Psoas muscle (tissue), 8 donors: ENCODE data around the gene INTS6. TPM values are rescaled to one million over a fixed set of nuclear protein-coding genes. Genes with fewer than 3 reads are reported as not detected.

Experiments
- ATAC-seq, 4 donors: fragments of 200-7000 bp; cut with Tn5 transposase; one replicate each; pipeline ENCODE4 v1.9.1; 2020; ENCODE audit warnings: moderate library complexity in 3 of 4, mild to moderate bottlenecking in 2 of 4
- DNase-seq, 2 donors: peaks; one replicate each; pipeline ENCODE4 v3.0.0-alpha.2; 2020
- H3K27ac ChIP-seq: fragments of 200-600 bp; one replicate; pipeline ENCODE4 v1.8.0; 2022
- H3K27me3 ChIP-seq, 3 donors: fragments of 200-600 bp in 1 of 3; one replicate each; pipeline versions ENCODE4 v1.6.1 to v1.8.0; 2013 to 2022; ENCODE audit warnings: low read length in 2 of 3, mild to moderate bottlenecking in 2 of 3, moderate library complexity in 1 of 3; ENCODE audit not compliant: insufficient read depth in 3 of 3
- H3K36me3 ChIP-seq, 2 donors: fragments of 200-600 bp in 1 of 2; one replicate each; pipeline versions ENCODE4 v1.6.1 to v1.8.0; 2013 to 2022; ENCODE audit warnings: low read depth in 1 of 2, mild to moderate bottlenecking in 1 of 2, moderate library complexity in 1 of 2; ENCODE audit not compliant: insufficient read depth in 1 of 2
- H3K4me1 ChIP-seq: fragments of 200-600 bp; one replicate; pipeline ENCODE4 v1.8.0; 2022
- H3K4me3 ChIP-seq: fragments of 200-600 bp; one replicate; pipeline ENCODE4 v1.8.0; 2022; ENCODE audit warnings: mild to moderate bottlenecking
- H3K9me3 ChIP-seq: fragments of 200-600 bp; one replicate; pipeline ENCODE4 v1.8.0; 2022
- WGBS, 3 donors: extraction: QIAGEN DNeasy Blood & Tissue Kit; methylation state at CpG; one replicate each; pipeline versions ENCODE4 v1.1.6 to v1.1.7; 2013; 5-methylcytosine and 5-hydroxymethylcytosine counted together
- intact Hi-C, 2 donors: fragments of 100-400 bp; cut with DNase I; formaldehyde crosslinking; loops; one replicate each; pipeline versions ENCODE4 v1.11.0 to v1.14.2; 2022
- polyA plus RNA-seq, 3 donors: library from polyadenylated mRNA; stranded (reverse); fragments of 200-250 nt; gene quantifications; one replicate each; pipeline ENCODE4 v1.2.3, GENCODE V29; 2013
- total RNA-seq, 4 donors: library from RNA; stranded (reverse); fragmentation: NEBNext Ultra II Directional in 2 of 4; extraction: Animal tissue kit (Norgen Biotek cat#: 25700) in 2 of 4; gene quantifications; one replicate each; pipeline versions ENCODE4 v1.2.1 to v1.2.4, GENCODE V29; 2021 to 2023
- TF ChIP-seq, protein P1 (sequence below): fragments of 200-600 bp; IDR thresholded peaks from one replicate; pipeline ENCODE4 v1.8.0; 2022; ENCODE audit warnings: antibody characterized with exemption
- donor health status: healthy with polysubstance abuse.
- donor health status: DM: no; HTN: no; CAD: no; lungs with moderate emphysema.
- donor health status: Bipolar disorder and iron deficiency.
- donor health status: healthy.
- donor health status: DM: yes; HTN: yes; CAD: no.
- donor health status: DM: no; HTN: no; CAD: no.
- donor health status: DM: no; HTN: no; CAD: no.
- donor health status: DM: yes; HTN: yes; CAD: no.

The INTS6 gene
- total and polyA plus RNA-seq, 7 donors = 6.4 to 19.2 (median 14.4) TPM

DNA sequence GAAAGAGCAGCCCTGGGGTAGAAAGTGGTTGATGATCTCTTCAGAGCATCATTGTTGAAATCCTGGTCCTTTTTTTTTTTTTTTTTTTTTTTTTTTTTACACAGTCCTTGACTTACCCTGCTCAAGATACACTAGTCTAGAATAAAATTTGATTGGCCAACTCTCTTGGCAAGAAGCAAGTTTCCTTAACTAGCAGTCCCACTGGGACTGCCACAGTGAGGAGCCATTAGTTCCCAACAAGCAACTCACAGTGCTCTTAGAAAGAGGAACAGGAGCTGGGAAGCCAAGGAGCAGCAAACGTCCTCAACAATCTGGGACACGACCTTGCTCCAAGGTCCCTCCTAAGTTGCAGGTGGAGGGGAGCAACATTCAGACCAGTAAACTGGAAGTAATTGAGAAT lies 47.9 kb upstream of the INTS6 start:
- H3K9me3 ChIP-seq = no peaks in the 10 kb centered on the region
- no peak for ATAC-seq
- 25 to 56% (median 44%) methylated on average over 2 of the region's 2 CpGs for WGBS, 3 donors

DNA sequence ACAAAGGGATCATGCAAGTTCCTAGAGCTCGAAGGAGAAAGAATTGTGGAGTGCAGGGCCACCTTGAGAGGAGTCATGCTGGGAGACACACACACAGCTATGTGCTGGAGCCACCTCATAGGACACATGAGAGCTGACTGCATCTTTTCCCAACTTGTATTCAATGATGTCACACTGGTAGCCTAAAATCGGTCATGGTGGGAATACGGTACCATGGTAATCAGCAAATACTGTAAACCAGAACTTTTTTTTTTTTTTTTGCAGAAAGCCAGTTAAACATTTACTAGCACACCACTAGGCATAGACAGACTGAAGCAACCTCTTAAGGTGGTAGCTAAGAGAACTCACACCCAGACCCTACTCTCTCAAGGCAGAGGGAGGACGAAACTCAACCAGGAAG lies 47.0 kb upstream of the INTS6 start:
- H3K9me3 ChIP-seq = no peaks in the 10 kb centered on the region
- H3K4me3 ChIP-seq = no peak overlapping the region
- H3K27ac ChIP-seq = no peak overlapping the region
- ATAC-seq = no peak
- no peaks in the 10 kb centered on the region for H3K27me3 ChIP-seq
- TF ChIP-seq, protein P1, sequence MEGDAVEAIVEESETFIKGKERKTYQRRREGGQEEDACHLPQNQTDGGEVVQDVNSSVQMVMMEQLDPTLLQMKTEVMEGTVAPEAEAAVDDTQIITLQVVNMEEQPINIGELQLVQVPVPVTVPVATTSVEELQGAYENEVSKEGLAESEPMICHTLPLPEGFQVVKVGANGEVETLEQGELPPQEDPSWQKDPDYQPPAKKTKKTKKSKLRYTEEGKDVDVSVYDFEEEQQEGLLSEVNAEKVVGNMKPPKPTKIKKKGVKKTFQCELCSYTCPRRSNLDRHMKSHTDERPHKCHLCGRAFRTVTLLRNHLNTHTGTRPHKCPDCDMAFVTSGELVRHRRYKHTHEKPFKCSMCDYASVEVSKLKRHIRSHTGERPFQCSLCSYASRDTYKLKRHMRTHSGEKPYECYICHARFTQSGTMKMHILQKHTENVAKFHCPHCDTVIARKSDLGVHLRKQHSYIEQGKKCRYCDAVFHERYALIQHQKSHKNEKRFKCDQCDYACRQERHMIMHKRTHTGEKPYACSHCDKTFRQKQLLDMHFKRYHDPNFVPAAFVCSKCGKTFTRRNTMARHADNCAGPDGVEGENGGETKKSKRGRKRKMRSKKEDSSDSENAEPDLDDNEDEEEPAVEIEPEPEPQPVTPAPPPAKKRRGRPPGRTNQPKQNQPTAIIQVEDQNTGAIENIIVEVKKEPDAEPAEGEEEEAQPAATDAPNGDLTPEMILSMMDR = no peak
- no peak for DNase-seq
- intact Hi-C loops = no loop called here
- H3K36me3 ChIP-seq = no peaks in the 10 kb centered on the region
- H3K4me1 ChIP-seq = no peaks in the 10 kb centered on the region
- 61 to 70% (median 66%) methylated on average over 4 of the region's 4 CpGs for WGBS, 3 donors

More for the DNA sequence above, 47.9 kb upstream of the INTS6 start:
- TF ChIP-seq, protein P1 = no peak
- H3K27me3 ChIP-seq = no peaks in the 10 kb centered on the region
- no peak overlapping the region for H3K4me3 ChIP-seq
- intact Hi-C loops = no loop called here
- H3K27ac ChIP-seq = no peak overlapping the region
- H3K4me1 ChIP-seq = no peaks in the 10 kb centered on the region
- no peak for DNase-seq
- H3K36me3 ChIP-seq = no peaks in the 10 kb centered on the region

DNA sequence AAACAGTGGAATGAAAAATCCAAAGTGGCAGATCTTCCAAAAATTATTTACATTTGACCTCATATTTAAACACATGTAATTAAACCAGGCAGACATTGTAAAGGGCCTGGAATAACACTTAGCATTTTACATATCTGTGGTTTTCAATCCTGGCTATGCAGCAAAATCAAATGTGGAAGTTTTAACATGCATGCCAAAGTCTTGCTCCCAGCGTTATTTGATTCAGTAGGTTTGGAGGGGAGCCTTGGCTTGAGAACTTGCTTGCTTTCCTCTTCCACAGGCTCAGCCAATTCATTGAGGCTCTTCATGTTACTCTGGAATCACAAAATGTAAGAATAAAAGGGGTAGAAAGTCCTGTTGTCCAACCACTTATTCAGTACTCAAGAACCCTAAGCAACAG lies 42.5 kb upstream of the INTS6 start:
- Histone ChIP-seq H3K4me1 (no peaks in the 10 kb centered on the region), H3K36me3 (no peaks in the 10 kb centered on the region), H3K4me3 (no peak overlapping the region), H3K27me3 (peaks cover 0 to 1% (median 0%) of the 10 kb centered on the region in 3 donors), H3K9me3 (no peaks in the 10 kb centered on the region), H3K27ac (no peak overlapping the region)
- TF ChIP-seq, protein P1 = no peak
- 11 to 39% (median 27%) methylated on average over 1 of the region's 1 CpG for WGBS, 3 donors
- intact Hi-C loops = no loop called here
- ATAC-seq = no peak
- no peak for DNase-seq

DNA sequence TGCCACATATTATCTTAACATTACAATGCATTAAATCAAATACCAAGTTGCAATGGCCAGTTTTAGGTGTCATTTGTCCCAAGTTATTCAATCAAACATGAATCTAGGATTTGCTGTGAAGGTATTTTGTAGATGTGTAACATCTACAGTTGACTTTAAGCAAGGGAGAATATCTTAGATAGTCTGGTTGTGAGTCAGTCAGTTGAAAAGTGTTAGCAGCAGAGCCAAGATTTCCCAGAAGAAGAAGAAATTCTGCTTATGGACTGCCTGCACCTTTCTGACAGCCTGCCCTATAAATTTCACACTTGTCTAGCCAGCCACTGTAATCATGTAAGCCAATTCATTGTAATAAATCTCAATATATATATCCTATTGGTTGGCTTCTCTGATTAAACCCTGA lies 41.3 kb upstream of the INTS6 start:
- Histone ChIP-seq H3K36me3 (no peaks in the 10 kb centered on the region), H3K9me3 (no peaks in the 10 kb centered on the region), H3K4me1 (no peaks in the 10 kb centered on the region), H3K27me3 (peaks cover 0 to 1% (median 0%) of the 10 kb centered on the region in 3 donors), H3K4me3 (no peak overlapping the region), H3K27ac (no peak overlapping the region)
- no peak for DNase-seq
- intact Hi-C loops = no loop called here
- no peak for ATAC-seq
- TF ChIP-seq, protein P1 = no peak

DNA sequence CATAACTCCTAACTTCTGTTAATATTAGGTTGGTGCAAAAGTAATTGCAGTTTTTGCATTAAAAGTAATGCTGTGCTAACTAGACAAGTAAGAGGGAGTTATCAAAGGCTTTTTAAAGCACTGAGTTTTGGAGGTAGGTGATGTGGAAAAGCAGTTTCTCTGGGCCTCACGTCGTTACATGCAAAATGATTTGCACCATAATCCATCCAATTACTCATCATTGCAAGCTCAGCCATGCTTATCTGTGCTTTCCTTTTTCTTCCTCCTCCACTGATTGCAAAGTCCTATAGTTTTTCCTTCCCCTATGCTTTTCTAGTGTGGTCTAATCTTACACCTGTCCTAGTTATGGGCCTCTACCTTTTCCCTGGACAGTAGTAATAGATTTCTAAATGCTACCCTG lies 35.4 kb upstream of the INTS6 start:
- Histone ChIP-seq H3K9me3 (no peaks in the 10 kb centered on the region), H3K27me3 (peaks cover 0 to 1% (median 0%) of the 10 kb centered on the region in 3 donors), H3K36me3 (no peaks in the 10 kb centered on the region), H3K4me3 (no peak overlapping the region), H3K27ac (no peak overlapping the region), H3K4me1 (no peaks in the 10 kb centered on the region)
- TF ChIP-seq, protein P1 = no peak
- WGBS, 3 donors = 86 to 90% (median 88%) methylated on average over 2 of the region's 2 CpGs
- intact Hi-C loops = no loop called here
- DNase-seq (no peak), ATAC-seq (no peak)
